ENCODE measurements around the gene ATAD2B.
"Not testable (repeated sequence)": the region's sequence is repeated elsewhere in the genome, so short reads cannot be mapped to it uniquely, and the experiment has no call there.

Gene ATAD2B

GRCh38 chr2:23953625-23954024, 26.7 kb upstream of the ATAD2B start:
- H3K4me3 ChIP-seq (ENCODE audit: low read depth, low read length, poor library complexity, severe bottlenecking), result no peak overlapping the region
- no peak overlapping the region for H3K27ac ChIP-seq (ENCODE audit: low read depth, low read length, poor library complexity, severe bottlenecking)
- H3K9ac ChIP-seq (ENCODE audit: low read length), result no peak overlapping the region
- no peak for TF ChIP-seq CTCF (IDR thresholded peaks at IDR 0.05; ENCODE audit: low read length)
- TF ChIP-seq EZH2 (IDR thresholded peaks at IDR 0.05; ENCODE audit: borderline replicate concordance, low read length), result no peak
- no peaks in the 10 kb centered on the region for H3K9me2 ChIP-seq (ENCODE audit: low read depth, low read length)
- H3K4me1 ChIP-seq (ENCODE audit: insufficient read depth, low read length, severe bottlenecking), result peaks cover 5% of the 10 kb centered on the region
- no peaks in the 10 kb centered on the region for H3K36me3 ChIP-seq (ENCODE audit: insufficient read depth, low read length)
- no peaks in the 10 kb centered on the region for H3K27me3 ChIP-seq (ENCODE audit: insufficient read depth, low read length)
- no peaks in the 10 kb centered on the region for H4K20me1 ChIP-seq (ENCODE audit: insufficient read depth, low read length)
- H2AFZ ChIP-seq (ENCODE audit: low read length), result no peak overlapping the region
- no peak overlapping the region for H3K4me2 ChIP-seq (ENCODE audit: low read length)
- H3K9me3 ChIP-seq (ENCODE audit: low read length), result no peaks in the 10 kb centered on the region
- H3F3A ChIP-seq (ENCODE audit: insufficient read depth, low read length), result no peaks in the 10 kb centered on the region
- peaks cover 26% of the 10 kb centered on the region for H3K79me2 ChIP-seq (ENCODE audit: insufficient read depth, low read length)

GRCh38 chr2:23952558-23952957, 25.6 kb upstream of the ATAD2B start:
- H3F3A ChIP-seq (ENCODE audit: insufficient read depth, low read length); H3K27me3 ChIP-seq (ENCODE audit: insufficient read depth, low read length); H4K20me1 ChIP-seq (ENCODE audit: insufficient read depth, low read length); H3K4me2 ChIP-seq (ENCODE audit: low read length); H3K9me3 ChIP-seq (ENCODE audit: low read length); H3K9ac ChIP-seq (ENCODE audit: low read length); H3K4me3 ChIP-seq (ENCODE audit: low read depth, low read length, poor library complexity, severe bottlenecking); H3K9me2 ChIP-seq (ENCODE audit: low read depth, low read length); H2AFZ ChIP-seq (ENCODE audit: low read length); H3K4me1 ChIP-seq (ENCODE audit: insufficient read depth, low read length, severe bottlenecking); H3K36me3 ChIP-seq (ENCODE audit: insufficient read depth, low read length); H3K27ac ChIP-seq (ENCODE audit: low read depth, low read length, poor library complexity, severe bottlenecking): not testable (repeated sequence)
- H3K79me2 ChIP-seq (ENCODE audit: insufficient read depth, low read length), result peaks cover 27% of the 10 kb centered on the region

DNA sequence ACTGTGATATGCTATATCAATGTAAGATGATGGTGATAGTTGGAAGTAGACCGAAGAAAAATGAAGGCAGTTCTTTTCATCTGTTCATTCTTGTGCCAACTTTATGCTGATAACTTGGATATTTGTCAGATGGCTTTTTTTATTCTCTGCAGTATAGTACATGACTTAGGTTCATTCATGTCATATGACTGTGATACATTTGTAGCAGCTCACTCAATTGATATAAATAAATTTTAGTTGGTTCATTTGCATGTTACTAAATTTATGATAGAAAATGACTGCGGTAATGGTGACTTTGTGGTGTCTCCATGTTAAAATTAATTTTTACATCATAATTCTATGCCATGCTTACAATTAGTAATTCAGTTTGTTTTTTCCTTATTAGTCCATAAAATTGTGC, 20.4 kb upstream of the ATAD2B start:
- Histone ChIP-seq H3K79me2 (ENCODE audit: insufficient read depth, low read length) (peaks cover 28% of the 10 kb centered on the region), H3K9ac (ENCODE audit: low read length) (no peak overlapping the region), H3K4me3 (ENCODE audit: low read depth, low read length, poor library complexity, severe bottlenecking) (no peak overlapping the region), H3K4me2 (ENCODE audit: low read length) (no peak overlapping the region), H3K9me3 (ENCODE audit: low read length) (no peaks in the 10 kb centered on the region), H3K27ac (ENCODE audit: low read depth, low read length, poor library complexity, severe bottlenecking) (no peak overlapping the region), H4K20me1 (ENCODE audit: insufficient read depth, low read length) (no peaks in the 10 kb centered on the region), H3K36me3 (ENCODE audit: insufficient read depth, low read length) (peaks cover 3% of the 10 kb centered on the region; the same call in 1 of the 2 replicates), H3K27me3 (ENCODE audit: insufficient read depth, low read length) (no peaks in the 10 kb centered on the region), H2AFZ (ENCODE audit: low read length) (no peak overlapping the region), H3K4me1 (ENCODE audit: insufficient read depth, low read length, severe bottlenecking) (peaks cover 12% of the 10 kb centered on the region), H3K9me2 (ENCODE audit: low read depth, low read length) (no peaks in the 10 kb centered on the region), H3F3A (ENCODE audit: insufficient read depth, low read length) (no peaks in the 10 kb centered on the region)
- TF ChIP-seq EZH2 (IDR thresholded peaks at IDR 0.05; ENCODE audit: borderline replicate concordance, low read length) (no peak), CTCF (IDR thresholded peaks at IDR 0.05; ENCODE audit: low read length) (no peak)

- Histone ChIP-seq H3K4me2 (ENCODE audit: low read length) (no peak overlapping the region), H3F3A (ENCODE audit: insufficient read depth, low read length) (no peaks in the 10 kb centered on the region), H4K20me1 (ENCODE audit: insufficient read depth, low read length) (no peaks in the 10 kb centered on the region), H3K9me2 (ENCODE audit: low read depth, low read length) (no peaks in the 10 kb centered on the region), H3K36me3 (ENCODE audit: insufficient read depth, low read length) (peaks cover 3% of the 10 kb centered on the region; the same call in 1 of the 2 replicates), H3K79me2 (ENCODE audit: insufficient read depth, low read length) (peaks cover 39% of the 10 kb centered on the region), H3K4me1 (ENCODE audit: insufficient read depth, low read length, severe bottlenecking) (peaks cover 21% of the 10 kb centered on the region), H3K27ac (ENCODE audit: low read depth, low read length, poor library complexity, severe bottlenecking) (no peak overlapping the region), H3K4me3 (ENCODE audit: low read depth, low read length, poor library complexity, severe bottlenecking) (no peak overlapping the region), H3K9ac (ENCODE audit: low read length) (no peak overlapping the region), H2AFZ (ENCODE audit: low read length) (no peak overlapping the region), H3K9me3 (ENCODE audit: low read length) (no peaks in the 10 kb centered on the region), H3K27me3 (ENCODE audit: insufficient read depth, low read length) (no peaks in the 10 kb centered on the region)
- TF ChIP-seq EZH2 (IDR thresholded peaks at IDR 0.05; ENCODE audit: borderline replicate concordance, low read length) (no peak), CTCF (IDR thresholded peaks at IDR 0.05; ENCODE audit: low read length) (no peak)
Measured at GRCh38 chr2:23944976-23945375, 18.1 kb upstream of the ATAD2B start.

Measured in OCI-LY1 (cell line).